Stimulated activated CD4-positive, alpha-beta T cell treated with anti-CD3 and anti-CD28 coated beads, Interleukin-15, amount 100 ng/mL, for 24 hours (primary cell): ENCODE results near the gene CDK14.
A peak's percentile ranks its signal among the peaks of the same experiment; 100 is the strongest.

Experiments used
- DNase-seq: peaks from one replicate; pipeline ENCODE4 v3.0.0-alpha.2; 2020

CDK14 gene

DNA sequence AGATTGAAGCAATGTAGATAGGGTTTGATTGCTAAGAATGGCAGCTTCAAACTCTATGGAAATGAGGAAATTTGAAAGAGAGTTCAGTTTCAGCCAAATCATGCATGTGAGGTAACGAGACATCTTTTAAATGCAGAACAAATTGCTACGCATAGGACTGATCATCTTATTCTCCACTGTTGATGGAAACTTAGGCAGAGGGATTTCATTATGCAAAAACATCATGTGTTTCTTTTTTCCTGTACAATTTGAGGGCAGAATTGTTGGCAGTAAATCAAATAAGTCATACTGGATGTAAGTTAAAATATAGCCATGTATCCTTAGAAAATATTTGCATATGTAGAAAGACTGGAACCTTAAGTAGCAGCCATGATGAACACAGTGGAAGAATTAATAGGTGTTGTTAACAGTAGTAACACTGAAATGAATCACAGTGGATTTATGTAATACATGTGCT is 327.4 kb downstream of the CDK14 start:
- DNase-seq = no peak

- peak; percentile 3 for DNase-seq
These were observed 332.7 kb downstream of the CDK14 start for GRCh38 chr7:90928700-90929424.

GRCh38 chr7:90931986-90932916 is 336.1 kb downstream of the CDK14 start:
- no peak for DNase-seq

GRCh38 chr7:90933041-90933440 is 336.9 kb downstream of the CDK14 start:
- DNase-seq = no peak

GRCh38 chr7:90933984-90934383 is 337.9 kb downstream of the CDK14 start:
- no peak for DNase-seq

DNA sequence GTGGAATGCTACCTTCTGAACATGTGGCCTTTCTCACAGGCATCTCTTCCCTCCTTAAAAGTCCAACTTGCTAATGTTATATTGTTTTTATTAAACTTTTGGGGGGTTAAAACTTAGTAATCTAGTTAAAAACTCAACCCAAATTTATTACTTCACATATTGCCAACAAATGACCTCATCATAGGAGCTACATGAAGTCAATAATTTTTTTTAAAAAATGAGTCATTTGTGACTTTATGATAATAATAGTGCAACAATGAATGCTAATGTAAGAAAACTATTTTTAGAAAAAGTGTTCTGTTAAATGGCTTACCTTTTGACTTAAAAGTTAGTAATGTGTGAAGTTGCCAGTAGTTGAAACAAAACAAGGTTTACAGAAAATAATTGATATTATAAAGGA is 342.2 kb downstream of the CDK14 start:
- DNase-seq = no peak

- no peak for DNase-seq
These were observed 343.5 kb downstream of the CDK14 start for GRCh38 chr7:90939666-90940065.

DNA sequence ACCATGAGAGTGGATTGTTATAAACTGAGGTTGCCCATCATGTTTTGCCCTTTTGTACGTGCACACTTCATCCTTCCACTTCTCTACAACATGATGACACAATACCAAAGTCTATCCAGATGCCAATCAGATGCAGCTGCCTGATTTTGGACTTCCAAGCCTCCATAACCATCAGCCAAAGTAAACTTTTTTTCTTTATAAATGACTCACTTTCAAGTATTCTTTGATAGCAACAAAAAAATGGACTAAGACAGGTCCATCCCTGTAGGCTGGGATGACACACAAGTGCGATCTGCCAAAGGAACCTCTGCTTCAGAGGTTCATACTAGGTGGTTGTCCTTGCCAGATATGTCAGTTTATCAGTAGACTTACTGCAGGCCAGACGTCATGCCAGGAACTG is 347.9 kb downstream of the CDK14 start:
- DNase-seq = no peak

GRCh38 chr7:90945104-90945787 is 349.1 kb downstream of the CDK14 start:
- no peak for DNase-seq

- no peak for DNase-seq
These were observed 350.8 kb downstream of the CDK14 start for GRCh38 chr7:90946730-90947501.

DNA sequence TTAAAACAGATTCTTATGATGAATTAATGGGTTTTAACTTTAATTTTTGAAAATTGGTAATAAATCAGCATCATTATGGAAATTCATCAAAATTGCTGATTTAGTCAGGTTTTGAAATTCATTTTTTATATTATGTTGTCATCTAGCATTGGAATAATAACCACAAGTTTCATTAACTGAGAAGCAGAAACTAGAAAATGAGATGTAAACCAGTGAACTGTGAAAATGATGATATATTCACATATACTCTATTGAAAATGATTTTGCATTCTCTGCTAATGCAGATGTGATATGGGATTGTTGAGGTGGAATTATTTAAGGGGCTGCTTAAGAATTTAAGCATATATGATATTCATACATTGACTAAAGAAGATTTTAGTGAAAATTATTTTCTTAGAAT is 352.0 kb downstream of the CDK14 start:
- DNase-seq = no peak

- no peak for DNase-seq
These were observed 355.1 kb downstream of the CDK14 start for GRCh38 chr7:90951229-90951628.

- no peak for DNase-seq
These were observed 356.1 kb downstream of the CDK14 start for GRCh38 chr7:90951986-90952954.

DNA sequence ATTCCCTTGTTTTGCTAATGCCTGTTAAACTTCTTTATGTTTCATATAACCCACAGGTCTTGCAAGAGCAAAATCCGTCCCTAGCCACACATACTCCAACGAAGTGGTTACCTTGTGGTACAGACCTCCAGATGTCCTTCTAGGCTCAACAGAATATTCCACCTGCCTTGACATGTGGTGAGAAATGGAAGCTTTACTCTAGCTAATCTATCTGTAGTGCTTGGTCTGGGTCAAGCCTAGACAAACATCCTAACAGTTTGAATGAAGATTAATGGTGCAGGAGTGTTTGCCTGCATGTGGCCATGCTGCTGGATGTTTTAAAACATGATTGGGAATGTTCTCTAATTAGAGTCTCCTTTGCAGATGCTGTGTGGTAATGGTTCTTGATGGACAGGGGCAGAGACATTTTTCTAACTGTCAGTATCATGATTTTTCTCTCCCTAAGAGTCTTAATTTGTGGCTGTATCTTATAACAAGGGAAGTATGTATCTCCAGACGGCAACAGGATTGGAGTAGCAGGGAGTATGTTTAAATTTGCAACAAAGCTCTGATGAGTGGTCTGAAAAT is 359.6 kb downstream of the CDK14 start:
- DNase-seq = no peak

- DNase-seq = no peak
These were observed 361.8 kb downstream of the CDK14 start for GRCh38 chr7:90957883-90958282.

GRCh38 chr7:90958647-90959046 is 362.5 kb downstream of the CDK14 start:
- DNase-seq = no peak

GRCh38 chr7:90961037-90961725 is 365.1 kb downstream of the CDK14 start:
- DNase-seq = no peak

- no peak for DNase-seq
These were observed 369.1 kb downstream of the CDK14 start for GRCh38 chr7:90965211-90965610.

DNA sequence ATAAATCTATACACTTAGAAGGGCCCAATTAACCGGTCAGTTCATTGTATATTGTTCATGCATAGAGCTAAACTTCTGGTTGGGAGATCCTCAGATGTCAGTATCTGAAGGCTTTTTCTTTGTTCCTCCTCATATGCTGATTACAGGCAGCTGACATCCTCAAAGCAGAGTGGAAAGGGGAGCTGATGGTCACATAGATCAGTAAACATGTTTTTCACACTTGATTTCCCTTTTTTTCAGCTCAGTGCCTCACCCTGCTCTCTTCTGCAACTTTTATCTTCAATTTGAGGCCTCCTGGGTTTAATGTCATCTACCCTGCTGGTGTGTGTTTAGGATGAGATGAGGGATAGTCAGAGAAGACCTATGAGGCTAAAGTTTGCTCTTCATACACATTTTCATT is 370.2 kb downstream of the CDK14 start:
- no peak for DNase-seq

- DNase-seq = no peak
These were observed 372.8 kb downstream of the CDK14 start for GRCh38 chr7:90968871-90969270.
